Retinal pigment epithelial cell (primary cell): Measurements from ENCODE around the gene MRTFB.

Source experiments
- DNase-seq: peaks from one replicate; pipeline ENCODE4 v3.0.0-alpha.2; 2010; ENCODE audit warnings: low read depth
- H3K4me3 ChIP-seq: 2 replicates; pipeline ENCODE4 v1.5.1; 2011; ENCODE audit warnings: mild to moderate bottlenecking, low read length, control low read depth, moderate library complexity
- CTCF ChIP-seq: conservative IDR thresholded peaks from 2 replicates; pipeline ENCODE4 v1.5.1; 2011; ENCODE audit warnings: low read depth, low read length, control low read depth, inconsistent platforms

Gene MRTFB

GRCh38 chr16:14104066-14104465, 32.9 kb downstream of the MRTFB start:
- H3K4me3 ChIP-seq: no peak overlapping the region
- DNase-seq: no peak
- no peak for TF ChIP-seq CTCF

GRCh38 chr16:14105760-14106375, 34.7 kb downstream of the MRTFB start:
- no peak for DNase-seq
- TF ChIP-seq CTCF: no peak
- H3K4me3 ChIP-seq: no peak overlapping the region

GRCh38 chr16:14106457-14106856, 35.3 kb downstream of the MRTFB start:
- no peak overlapping the region for H3K4me3 ChIP-seq
- TF ChIP-seq CTCF: no peak
- no peak for DNase-seq

GRCh38 chr16:14106961-14107360, 35.8 kb downstream of the MRTFB start:
- no peak for TF ChIP-seq CTCF
- no peak for DNase-seq
- H3K4me3 ChIP-seq: no peak overlapping the region

- DNase-seq: no peak
- H3K4me3 ChIP-seq: no peak overlapping the region
- TF ChIP-seq CTCF: no peak
Measured at GRCh38 chr16:14109077-14109775, 38.1 kb downstream of the MRTFB start.

- TF ChIP-seq CTCF: no peak
- no peak overlapping the region for H3K4me3 ChIP-seq
- DNase-seq: no peak
Measured at GRCh38 chr16:14109782-14110727, 38.9 kb downstream of the MRTFB start.
